ENCODE data around the gene ADGRV1.

Gene ADGRV1

GRCh38 chr5:90640484-90641059, 82.0 kb downstream of the ADGRV1 start:
- no peaks in the 10 kb centered on the region for H3K36me3 ChIP-seq (ENCODE audit: low read depth)
- no peak for DNase-seq (ENCODE audit: low spot score)
- peaks cover 3% of the 10 kb centered on the region for H3K4me1 ChIP-seq (ENCODE audit: insufficient read depth, poor library complexity, severe bottlenecking)
- no peak for TF ChIP-seq CTCF (IDR thresholded peaks at IDR 0.05; ENCODE audit: poor library complexity, severe bottlenecking)
- no peak overlapping the region for H3K27ac ChIP-seq (ENCODE audit: poor library complexity, severe bottlenecking)
- H3K27me3 ChIP-seq (ENCODE audit: insufficient read depth, poor library complexity, severe bottlenecking), result peaks cover 7% of the 10 kb centered on the region
- 0 out of 3 replicates have a peak, but pooled peaks have one; percentile 21 for ATAC-seq (ENCODE audit: low read depth)
- no peak overlapping the region for H3K4me3 ChIP-seq (ENCODE audit: severe bottlenecking)
- no peaks in the 10 kb centered on the region for H3K9me3 ChIP-seq (ENCODE audit: severe bottlenecking)

- no peak for DNase-seq (ENCODE audit: low spot score)
- H3K27ac ChIP-seq (ENCODE audit: poor library complexity, severe bottlenecking), result no peak overlapping the region
These were observed 82.9 kb downstream of the ADGRV1 start for GRCh38 chr5:90641528-90641927.

GRCh38 chr5:90642706-90643229, 84.2 kb downstream of the ADGRV1 start:
- TF ChIP-seq CTCF (IDR thresholded peaks at IDR 0.05; ENCODE audit: poor library complexity, severe bottlenecking), result no peak
- DNase-seq (ENCODE audit: low spot score), result no peak
- no peak overlapping the region for H3K27ac ChIP-seq (ENCODE audit: poor library complexity, severe bottlenecking)
- no peak for ATAC-seq (ENCODE audit: low read depth)
- H3K27me3 ChIP-seq (ENCODE audit: insufficient read depth, poor library complexity, severe bottlenecking), result peaks cover 7% of the 10 kb centered on the region
- H3K36me3 ChIP-seq (ENCODE audit: low read depth), result no peaks in the 10 kb centered on the region
- H3K9me3 ChIP-seq (ENCODE audit: severe bottlenecking), result no peaks in the 10 kb centered on the region
- H3K4me1 ChIP-seq (ENCODE audit: insufficient read depth, poor library complexity, severe bottlenecking), result peaks cover 2% of the 10 kb centered on the region
- no peak overlapping the region for H3K4me3 ChIP-seq (ENCODE audit: severe bottlenecking)

More at GRCh38 chr5:90641528-90641927, 82.9 kb downstream of the ADGRV1 start:
- Histone ChIP-seq H3K4me3 (ENCODE audit: severe bottlenecking) (no peak overlapping the region), H3K27me3 (ENCODE audit: insufficient read depth, poor library complexity, severe bottlenecking) (peaks cover 7% of the 10 kb centered on the region), H3K9me3 (ENCODE audit: severe bottlenecking) (no peaks in the 10 kb centered on the region), H3K4me1 (ENCODE audit: insufficient read depth, poor library complexity, severe bottlenecking) (peaks cover 3% of the 10 kb centered on the region), H3K36me3 (ENCODE audit: low read depth) (no peaks in the 10 kb centered on the region)
- no peak for ATAC-seq (ENCODE audit: low read depth)
- TF ChIP-seq CTCF (IDR thresholded peaks at IDR 0.05; ENCODE audit: poor library complexity, severe bottlenecking), result no peak

- H3K36me3 ChIP-seq (ENCODE audit: low read depth), result no peaks in the 10 kb centered on the region
- no peak for ATAC-seq (ENCODE audit: low read depth)
- H3K4me1 ChIP-seq (ENCODE audit: insufficient read depth, poor library complexity, severe bottlenecking), result no peaks in the 10 kb centered on the region
- H3K27me3 ChIP-seq (ENCODE audit: insufficient read depth, poor library complexity, severe bottlenecking), result peaks cover 4% of the 10 kb centered on the region
- H3K9me3 ChIP-seq (ENCODE audit: severe bottlenecking), result no peaks in the 10 kb centered on the region
- DNase-seq (ENCODE audit: low spot score), result no peak
- H3K27ac ChIP-seq (ENCODE audit: poor library complexity, severe bottlenecking), result no peak overlapping the region
- H3K4me3 ChIP-seq (ENCODE audit: severe bottlenecking), result no peak overlapping the region
- no peak for TF ChIP-seq CTCF (IDR thresholded peaks at IDR 0.05; ENCODE audit: poor library complexity, severe bottlenecking)
These were observed 85.5 kb downstream of the ADGRV1 start for GRCh38 chr5:90644132-90644531.

GRCh38 chr5:90645024-90645610, 86.5 kb downstream of the ADGRV1 start:
- Histone ChIP-seq H3K9me3 (ENCODE audit: severe bottlenecking) (no peaks in the 10 kb centered on the region), H3K36me3 (ENCODE audit: low read depth) (no peaks in the 10 kb centered on the region), H3K4me3 (ENCODE audit: severe bottlenecking) (no peak overlapping the region), H3K27me3 (ENCODE audit: insufficient read depth, poor library complexity, severe bottlenecking) (peaks cover 2% of the 10 kb centered on the region), H3K27ac (ENCODE audit: poor library complexity, severe bottlenecking) (no peak overlapping the region), H3K4me1 (ENCODE audit: insufficient read depth, poor library complexity, severe bottlenecking) (no peaks in the 10 kb centered on the region)
- no peak for TF ChIP-seq CTCF (IDR thresholded peaks at IDR 0.05; ENCODE audit: poor library complexity, severe bottlenecking)
- DNase-seq (ENCODE audit: low spot score) (no peak), ATAC-seq (ENCODE audit: low read depth) (no peak; the same call in 2 of the 3 replicates)
